TTC549 (cell line): ENCODE results near the gene IL34.
"Not testable (repeated sequence)": the region's sequence is repeated elsewhere in the genome, so short reads cannot be mapped to it uniquely, and the experiment has no call there.

Source experiments
- FAIRE-seq: peaks from 2 replicates; lab custom pipeline; 2012; peaks lifted over from hg19 to GRCh38; lab: Jason Lieb, UNC

The IL34 gene

DNA sequence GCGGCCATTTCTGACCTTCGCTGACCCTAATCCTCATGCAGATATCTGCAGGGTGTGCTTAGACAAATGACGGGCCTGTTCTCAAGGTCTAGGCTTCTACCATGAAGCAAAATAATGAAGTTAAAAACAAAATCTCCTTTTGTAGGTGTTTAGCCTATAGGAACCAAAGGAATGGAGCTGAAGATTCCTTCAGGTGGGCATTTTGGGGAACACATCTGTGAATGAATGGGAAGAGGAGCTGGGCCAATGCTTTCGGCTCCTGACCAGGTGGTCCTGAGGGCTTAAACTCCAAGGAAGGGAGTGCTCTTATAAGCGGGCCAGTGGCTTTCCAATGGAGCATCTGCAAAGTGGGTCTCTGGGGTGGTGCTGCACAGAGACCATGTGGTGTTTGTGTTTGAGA is 14.1 kb upstream of the IL34 start:
- no peak for FAIRE-seq

DNA sequence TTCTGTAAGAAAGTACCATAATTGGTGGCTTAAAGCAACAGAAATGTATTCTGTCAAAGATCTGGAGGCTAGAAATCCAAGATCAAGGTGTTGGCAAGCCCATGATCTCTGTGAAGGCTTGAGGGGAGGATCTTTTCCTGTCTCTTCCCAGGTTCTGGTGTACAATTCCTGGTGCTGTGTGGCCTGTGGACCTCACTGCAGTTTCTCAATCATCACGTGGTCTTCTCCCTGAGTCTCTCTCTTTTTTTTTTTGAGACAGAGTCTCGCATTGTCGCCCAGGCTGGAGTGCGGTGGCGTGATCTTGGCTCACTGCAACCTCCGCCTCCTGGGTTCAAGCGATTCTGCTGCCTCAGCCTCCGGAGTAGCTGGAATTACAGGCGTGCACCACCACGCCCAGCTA is 12.7 kb upstream of the IL34 start:
- FAIRE-seq = not testable (repeated sequence)

DNA sequence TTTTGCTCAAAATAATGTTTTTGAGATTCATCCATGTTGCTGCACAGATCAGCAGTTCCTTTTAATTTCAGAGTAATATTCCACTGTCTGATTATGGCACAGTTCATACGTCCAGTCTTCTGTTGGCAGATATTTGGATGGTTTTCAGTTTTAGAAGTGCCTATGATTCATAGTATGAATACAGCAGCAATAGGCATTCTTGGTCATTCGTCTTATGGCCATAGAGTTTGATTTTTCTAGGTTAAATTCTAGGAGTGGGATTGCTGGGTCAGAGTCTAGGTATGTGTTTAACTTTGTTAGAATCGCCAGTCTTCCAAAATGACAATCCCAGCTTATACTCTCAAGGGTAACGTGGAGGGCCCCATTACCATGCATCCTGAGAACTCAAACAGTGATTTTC is 11.5 kb upstream of the IL34 start:
- no peak for FAIRE-seq

DNA sequence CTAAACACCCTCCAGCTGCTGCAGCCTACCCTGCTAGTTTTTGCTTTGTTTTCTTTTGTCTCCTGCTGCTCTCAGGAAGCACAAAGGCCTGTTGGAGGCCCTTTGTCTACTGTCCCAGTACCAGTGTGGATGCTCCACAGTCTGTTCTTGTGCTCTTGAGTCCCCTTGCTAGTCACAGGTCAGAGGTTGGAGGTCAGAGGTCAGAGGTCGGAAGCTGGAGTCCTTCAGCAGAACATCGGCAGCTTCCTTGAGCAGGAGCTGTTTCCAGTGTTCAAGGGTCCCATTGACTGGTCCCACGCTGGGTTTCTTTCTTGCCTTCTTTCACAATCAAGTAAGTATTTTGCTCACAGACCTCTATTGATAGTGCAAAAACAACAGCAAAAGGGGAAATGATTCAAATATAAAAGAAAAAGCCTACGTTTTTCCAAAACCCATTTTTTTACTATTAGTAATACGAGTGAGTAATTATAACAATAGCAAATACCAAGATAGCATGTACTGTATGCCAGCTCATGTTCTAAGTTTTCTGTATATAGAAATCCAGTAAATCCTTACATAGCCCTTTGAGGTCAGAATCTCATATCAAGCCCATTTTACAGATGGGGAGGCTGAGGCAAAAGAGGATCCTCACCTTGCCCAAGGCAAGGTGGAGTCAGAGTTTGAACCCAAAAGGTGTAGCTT is 10.9 kb upstream of the IL34 start:
- no peak for FAIRE-seq

DNA sequence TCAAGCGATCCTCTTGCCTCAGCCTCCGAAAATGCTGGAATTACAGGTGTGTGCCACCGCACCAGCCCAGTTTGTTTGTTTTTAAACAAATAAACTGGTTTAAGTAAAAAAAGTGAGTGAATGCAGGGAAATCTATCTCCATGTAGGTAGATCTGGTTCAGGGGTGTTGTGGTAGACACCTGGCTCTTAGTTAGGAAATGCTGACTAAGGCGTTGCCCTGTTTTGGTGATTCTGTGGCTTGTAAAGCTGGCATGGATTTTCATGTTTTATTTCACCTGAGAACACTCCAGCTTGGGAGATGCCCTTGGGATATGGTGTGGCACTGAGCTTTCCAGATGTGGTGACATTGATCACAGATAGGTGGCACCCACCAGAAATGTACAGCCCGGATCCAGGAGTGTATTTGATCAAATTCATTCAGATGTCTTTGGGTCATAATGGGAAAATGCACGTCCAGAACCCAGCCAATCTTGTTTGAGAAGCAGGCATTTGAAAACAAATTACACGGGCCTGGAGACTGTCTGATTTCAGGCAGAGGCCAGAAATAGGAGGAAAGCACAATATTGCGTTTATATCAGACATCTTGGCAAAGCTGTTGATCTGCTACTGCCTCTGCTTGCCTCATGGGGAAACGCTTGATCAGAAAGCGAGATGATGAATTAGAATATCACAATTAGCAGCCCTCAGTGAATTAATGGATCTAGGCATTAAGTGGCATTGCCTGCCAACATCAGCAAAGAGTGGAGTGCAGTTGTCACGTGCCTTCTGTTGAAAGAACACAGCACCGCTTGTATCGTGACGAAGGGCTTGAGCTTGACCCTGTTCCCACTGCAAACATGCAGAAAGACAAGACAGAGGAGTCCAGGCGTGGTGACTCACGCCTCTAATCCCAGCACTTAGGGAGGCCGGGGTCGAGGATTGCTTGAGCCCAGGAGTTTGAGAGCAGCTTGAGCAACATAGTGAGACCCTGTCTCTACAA is 7.3 kb upstream of the IL34 start:
- FAIRE-seq = no peak

DNA sequence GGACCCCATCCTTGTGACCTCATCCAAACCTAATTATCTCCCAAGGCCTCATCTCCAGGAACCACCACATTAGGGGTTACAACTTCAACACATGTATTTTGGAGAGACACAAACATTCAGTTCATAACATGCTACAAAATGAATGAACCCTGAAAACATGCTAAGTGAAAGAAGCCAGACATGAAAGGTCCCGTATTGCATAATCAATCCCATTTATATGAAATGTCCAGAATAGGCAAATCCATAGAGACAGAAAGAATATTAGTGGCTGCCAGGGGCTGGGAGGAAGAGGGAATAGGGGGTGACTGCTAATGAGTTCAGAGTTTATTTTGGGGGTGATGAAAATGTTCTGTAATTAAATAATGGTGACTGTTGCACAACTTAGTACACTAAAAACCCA is 3.7 kb upstream of the IL34 start:
- FAIRE-seq = no peak

DNA sequence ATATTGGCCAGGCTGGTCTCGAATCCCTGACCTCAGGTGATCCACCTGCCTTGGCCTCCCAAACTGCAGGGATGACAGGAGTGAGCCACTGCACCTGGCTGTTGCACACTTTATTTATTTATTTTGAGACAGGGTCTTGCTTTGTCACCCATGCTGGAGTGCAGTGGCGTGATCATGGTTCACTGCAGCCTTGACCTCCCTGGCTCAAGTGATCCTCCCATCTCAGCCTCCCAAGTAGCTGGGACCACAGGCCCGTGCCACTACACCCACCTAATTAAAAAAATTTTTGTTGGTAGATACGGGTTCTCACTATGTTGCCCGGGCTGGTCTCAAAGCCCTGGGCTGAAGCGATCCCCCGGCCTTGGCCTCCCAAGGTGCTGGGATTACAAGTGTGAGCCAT is 3.1 kb upstream of the IL34 start:
- FAIRE-seq = not testable (repeated sequence)

DNA sequence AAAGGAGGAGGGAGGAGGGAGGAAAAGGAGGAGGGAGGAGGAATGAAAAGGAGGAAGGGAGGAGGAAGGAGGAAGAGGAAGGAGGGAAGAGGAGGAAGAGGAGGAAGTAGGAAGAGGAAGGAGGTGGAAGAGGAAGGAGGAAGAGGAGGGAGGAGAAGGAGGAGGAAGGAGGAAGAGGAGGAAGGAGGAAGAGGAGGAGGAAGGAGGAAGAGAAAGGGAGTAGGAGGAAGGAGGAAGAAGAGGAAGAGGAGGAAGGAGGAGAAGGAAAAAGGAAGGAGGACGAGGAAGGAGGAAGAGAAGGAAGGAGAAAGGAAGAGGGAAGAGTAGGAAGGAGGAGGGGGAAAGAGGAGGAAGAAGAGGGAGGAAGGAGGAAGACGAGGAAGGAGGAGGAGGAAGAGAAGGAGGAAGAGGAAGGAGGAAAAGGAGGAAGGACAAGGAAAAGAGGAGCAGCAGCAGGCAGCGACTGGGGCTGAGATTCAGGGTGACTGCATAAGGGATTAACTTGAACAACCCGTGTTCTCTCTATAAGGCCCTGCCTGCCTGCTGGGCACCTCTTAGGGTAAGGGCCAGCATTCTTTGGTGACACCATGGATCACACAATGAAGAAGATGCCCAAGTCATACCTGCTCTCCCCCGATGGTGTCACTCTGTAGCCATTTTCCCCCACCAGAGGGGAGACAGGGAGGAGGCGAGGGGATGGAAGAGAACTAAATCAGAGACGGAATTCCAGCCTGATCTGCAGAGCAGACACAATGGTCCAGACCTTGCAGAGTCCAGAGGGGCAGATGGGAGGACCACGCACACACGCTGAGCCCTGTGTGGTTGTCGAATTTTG is 1.4 kb upstream of the IL34 start:
- no peak for FAIRE-seq

DNA sequence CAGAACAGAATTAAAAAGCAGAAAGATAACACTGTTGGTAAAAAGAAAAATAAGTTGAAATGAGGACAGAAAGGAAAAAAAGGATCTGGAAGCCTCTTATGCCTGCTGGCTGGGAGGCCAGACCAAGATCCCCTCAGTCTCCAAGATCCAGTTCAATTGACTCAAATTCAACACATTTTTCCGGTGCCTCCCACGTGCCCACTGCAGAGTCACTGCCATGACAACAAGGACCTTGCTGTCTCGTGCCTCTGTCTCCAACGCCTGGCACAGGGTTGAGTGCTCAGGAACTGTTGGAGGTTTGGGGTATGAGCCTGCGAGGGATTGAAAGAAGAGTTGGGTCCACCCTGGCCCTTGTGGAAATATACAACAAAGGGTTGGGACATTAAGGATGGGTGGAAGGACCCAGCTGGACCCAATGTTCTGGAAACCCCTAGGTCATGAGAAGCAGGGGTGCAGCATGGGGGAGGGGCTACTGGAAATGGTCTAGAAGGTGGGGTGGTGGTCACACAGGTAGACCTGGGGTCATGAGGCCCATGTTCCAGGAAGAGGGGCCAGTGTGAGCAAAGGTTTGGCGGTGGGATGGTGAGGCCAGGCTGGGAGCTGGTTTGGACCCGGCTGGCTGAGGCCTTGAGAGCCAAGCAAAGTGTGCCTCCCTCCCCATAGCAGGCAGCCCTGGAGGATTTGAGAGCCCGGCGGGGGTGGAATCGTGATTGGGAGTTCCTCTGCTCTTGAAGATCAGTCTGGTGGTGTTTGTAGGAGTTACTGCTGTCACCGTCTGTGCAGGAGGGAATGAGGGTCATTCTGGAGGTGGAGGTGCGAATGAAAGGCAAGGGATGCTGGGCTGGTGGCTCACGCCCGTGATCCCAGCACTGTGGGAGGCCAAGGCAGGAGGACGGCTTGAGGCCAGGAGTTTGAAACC is 1.3 kb downstream of the IL34 start:
- no peak for FAIRE-seq

DNA sequence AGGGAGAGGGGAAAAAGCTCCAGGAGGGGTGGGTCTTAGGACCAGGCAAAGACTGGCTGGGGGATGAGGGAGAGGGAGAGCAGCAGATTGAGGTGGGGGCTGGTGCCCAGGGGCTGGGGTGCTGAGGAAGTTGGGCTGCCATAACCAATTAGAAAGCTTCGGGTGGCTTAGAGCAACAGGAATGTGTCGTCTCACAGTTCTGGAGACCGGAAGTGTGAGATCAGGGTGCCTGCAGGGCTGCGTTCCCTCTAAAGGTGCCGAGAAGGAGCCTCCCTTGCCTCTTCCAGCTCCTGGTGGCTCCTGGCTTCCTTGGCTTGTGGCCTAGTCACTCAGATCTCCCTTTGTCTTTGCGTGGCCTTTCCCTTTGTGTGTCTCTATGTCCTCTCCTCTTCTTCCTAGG is 2.2 kb downstream of the IL34 start:
- no peak for FAIRE-seq

DNA sequence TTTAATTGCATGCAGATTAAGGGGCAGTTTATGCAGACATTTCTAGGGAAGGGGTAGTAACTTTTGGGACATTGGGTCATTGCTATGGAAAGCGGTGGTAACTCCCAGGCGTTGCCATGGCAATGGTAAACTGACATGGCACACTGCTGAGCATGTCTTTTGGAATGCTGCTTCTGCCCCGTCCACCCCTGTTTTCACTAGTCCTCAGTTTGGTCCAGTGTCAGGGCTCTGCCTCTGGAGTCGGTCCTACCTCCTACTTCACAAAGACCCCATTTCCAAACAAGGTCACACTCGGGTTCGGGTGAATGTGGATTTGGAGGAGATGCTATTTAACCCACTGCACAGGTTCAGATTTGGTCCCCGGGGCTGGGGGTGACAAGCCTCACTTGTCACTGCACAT is 2.9 kb downstream of the IL34 start:
- no peak for FAIRE-seq

DNA sequence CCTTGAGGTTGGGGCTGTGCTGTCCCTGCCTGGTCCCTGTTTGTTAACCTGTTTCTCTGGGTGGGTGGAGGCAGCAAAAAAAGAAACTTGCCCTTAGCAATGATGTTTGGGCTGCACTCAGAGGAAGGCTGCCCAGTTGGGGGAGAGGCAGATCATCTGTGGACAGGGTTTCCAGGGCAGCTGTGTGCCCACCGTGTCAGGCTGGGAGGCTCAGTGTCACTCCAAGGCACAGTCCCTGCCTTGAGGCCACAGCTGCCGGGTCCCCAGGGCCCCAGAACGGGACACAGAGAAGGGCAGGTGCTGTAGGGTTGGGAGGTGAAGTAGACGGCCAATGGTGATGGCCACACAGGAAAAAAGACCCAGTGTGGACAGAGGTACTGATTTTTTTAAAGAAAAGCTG is 3.9 kb downstream of the IL34 start:
- FAIRE-seq = no peak

DNA sequence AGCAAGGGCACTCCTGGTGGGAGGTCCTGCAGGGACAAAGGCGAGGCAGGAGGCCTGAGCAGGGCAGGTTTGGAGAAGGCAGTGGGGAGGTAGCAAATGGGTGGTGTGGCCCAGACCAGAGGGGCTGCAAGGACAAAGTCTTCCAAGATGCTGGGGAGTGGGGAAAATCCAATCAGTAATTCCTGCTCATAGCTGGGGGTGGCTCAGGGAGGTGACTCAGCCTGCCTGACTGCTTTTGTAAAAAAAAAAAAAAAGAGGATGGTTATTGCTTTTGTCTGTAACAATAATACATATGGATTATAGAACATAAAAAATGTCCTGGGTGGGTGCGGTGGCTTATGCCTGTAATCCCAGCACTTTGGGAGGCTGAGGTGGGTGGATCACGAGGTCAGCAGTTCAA is 5.2 kb downstream of the IL34 start:
- FAIRE-seq = no peak

DNA sequence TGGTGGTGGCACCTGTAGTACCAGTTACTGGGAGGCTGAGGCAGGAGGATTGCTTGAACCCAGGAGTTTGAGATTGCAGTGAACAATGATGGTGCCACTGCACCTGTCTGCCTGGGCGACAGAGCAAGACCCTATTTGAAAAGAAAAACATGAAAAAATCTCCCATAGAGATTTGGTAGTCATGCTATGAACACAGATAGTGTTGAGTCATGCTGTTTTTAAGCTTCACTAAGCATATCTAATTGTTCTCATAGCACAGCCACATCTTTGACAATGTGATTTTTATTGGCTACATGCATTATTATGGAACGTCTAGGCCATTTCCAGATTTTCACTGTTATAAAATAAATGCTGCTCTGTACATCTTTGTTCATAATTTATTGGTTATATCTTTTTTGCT is 6.0 kb downstream of the IL34 start:
- FAIRE-seq = no peak

DNA sequence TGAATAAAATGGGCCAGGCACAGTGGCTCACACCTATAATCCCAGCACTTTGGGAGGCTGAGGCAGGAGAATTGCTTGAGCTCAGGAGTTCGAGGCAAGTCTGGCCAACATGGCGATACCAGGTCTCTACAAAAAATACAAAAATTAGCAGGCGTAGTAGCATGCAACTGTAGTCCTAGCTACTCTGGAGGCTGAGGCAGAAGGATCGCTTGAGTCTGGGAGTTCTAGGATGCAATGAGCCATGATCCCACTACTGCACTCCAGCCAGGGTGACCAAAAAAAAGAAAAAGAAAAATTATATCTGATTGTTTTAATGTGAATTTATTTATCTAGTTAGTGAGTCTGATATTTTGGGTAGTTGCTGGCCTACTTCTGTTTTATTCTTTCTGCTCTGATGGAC is 7.0 kb downstream of the IL34 start:
- FAIRE-seq = no peak

DNA sequence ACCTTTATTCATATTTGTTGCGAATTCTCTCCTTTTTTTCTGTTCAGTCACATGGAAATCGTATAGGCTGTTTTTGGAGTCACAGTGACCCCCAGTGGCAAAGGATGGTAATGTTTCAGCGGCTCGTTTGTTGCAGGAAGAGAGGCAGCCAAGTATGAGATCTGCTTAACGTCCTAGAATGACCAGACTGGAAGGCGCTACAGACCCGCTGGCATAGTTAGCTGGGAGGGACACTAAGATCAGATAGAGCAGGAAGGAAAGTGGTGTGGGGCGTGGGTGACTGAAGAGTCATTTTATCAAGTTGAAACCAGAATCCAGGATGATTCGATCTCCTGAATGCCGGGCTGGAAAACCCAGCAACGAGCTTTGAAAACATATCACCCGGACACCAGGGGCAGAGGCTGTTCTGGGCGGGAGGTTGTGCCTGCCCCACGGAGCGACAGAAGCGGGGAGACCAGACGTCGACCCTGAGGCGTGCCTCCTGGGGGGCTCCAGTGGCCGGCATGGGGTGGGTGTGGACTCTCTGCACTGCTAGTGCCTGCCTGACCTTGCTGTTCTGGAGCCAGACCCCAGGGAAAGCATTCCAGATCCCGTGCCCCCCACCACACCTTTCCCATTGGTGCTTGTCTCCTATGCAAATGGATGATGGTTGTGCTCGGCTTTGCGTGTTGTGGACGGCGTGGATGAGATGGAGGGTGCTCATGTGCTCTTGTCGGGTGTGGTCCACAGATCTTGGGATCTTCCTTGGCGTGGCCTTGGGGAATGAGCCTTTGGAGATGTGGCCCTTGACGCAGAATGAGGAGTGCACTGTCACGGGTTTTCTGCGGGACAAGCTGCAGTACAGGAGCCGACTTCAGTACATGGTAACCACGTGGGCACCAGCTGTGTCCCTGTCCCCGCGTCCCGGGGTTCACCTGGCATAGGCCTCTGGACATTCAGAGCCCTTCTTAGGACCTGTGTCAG is 7.7 kb downstream of the IL34 start:
- FAIRE-seq = peak; percentile 96

DNA sequence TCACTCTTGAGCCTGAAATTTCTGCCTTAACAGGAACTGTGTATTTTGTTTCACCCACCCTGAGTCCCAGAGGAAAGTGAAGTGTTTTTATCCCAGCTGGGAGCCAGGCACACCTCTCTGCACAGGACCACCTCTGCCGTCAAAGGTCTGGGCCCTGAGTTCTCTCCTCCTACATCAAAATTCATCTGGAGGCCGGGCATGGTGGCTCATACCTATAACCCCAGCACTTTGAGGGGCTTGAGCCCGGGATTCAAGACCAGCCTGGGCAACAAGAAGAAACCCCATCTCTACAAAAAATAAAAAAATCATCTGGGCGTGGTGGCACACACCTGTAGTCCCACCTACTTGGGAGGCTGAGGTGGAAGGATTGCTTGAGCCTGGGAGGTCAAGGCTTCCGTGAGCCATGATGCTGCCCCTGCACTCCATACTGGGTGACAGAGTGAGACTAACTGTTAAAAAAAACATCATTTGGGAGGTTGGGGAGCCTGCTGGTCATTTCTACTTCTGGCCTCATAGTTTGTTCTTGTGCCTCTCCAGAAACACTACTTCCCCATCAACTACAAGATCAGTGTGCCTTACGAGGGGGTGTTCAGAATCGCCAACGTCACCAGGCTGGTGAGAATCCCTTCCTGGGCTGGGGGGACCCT is 9.8 kb downstream of the IL34 start:
- FAIRE-seq = no peak

DNA sequence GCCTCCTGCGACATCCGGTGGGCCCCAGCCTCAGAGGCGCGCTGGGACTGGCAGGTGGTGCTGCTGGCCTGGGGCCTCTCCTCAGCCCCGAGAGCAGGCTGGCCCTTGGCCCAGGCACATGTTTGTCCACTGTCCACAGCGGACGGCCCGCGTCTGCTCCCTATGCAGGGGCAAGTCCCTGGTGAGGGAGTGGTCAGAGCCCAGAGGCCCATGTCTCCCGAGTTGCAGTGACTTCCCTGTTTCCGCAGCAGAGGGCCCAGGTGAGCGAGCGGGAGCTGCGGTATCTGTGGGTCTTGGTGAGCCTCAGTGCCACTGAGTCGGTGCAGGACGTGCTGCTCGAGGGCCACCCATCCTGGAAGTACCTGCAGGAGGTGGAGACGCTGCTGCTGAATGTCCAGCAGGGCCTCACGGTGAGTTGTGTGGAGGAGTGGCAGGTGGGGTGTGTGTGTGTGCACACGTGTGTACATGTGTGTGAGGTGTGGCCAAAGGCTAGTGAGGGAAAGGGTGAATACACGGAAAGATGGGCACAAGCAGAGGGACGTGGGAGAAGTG is 10.4 kb downstream of the IL34 start:
- FAIRE-seq = no peak

DNA sequence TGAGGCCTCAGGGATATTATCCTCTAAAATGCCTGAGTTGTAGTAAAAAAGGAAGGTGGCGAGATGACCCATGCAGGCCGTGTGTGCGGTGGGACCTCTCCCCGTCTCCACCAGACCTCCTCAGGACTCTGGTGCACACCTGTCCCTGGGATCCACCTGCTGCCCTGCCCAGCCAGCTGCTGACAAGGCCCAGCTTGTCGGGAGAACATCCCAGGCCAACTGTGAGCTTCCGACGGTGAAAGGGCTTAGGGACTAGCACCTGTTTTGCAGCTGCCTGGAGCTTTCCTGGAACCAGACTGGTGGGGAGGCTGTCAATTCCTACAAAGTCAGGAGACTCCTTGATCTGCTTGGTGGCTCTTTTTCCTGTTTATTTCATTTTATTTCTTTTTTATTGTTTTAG is 11.6 kb downstream of the IL34 start:
- no peak for FAIRE-seq

DNA sequence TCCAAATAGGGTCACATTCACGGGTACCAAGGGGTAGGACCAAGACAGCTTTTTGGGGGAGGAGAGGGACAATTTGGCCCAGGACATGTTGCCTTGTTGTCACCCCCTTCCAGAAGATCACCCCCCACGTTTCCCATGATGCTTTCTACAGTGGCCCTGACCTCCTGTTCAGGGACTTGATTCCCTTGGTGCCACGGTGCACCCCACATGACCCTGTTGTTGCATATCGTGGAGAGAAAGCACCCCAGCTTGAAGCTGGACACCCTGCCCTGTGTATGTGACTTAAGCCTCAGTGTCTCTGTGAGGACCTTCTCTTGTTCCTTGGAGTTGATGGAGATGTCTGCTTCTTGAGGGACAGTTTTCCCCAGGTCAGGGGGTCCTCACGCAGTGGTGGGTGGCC is 12.6 kb downstream of the IL34 start:
- no peak for FAIRE-seq
